NCI-H1092 treated with DMSO at 0.1 percent for 48 hours (cell line): ENCODE measurements around the gene INPP5A.
"Not testable (repeated sequence)": the region's sequence is repeated elsewhere in the genome, so short reads cannot be mapped to it uniquely, and the experiment has no call there.

ENCODE experiments used
- DNase-seq: peaks from one replicate; lab custom pipeline; 2025; lab: John Stamatoyannopoulos, UW

INPP5A gene

DNA sequence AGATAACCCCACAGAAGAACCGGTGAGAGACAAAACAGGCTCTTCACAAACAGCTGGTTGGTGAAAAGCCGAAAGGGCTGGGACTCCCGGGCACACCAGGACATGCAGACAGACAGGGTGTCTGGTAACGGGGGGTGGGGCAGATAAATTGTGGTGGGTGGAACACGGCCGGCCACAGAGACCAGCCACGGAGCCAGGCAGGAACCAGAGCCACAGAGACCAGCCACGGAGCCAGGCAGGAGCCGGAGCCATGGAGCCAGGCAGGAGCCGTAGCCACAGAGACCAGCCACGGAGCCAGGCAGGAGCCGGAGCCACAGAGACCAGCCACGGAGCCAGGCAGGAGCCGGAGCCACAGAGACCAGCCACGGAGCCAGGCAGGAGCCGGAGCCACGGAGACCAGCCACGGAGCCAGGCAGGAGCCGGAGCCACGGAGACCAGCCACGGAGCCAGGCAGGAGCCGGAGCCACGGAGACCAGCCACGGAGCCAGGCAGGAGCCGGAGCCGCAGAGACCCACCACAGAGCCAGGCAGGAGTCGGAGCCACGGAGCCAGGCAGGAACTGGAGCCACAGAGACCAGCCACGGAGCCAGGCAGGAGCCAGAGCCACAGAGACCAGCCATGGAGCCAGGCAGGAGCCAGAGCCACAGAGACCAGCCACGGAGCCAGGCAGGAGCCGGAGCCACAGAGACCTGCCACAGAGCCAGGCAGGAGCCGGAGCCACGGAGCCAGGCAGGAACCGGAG, 288.4 kb downstream of the INPP5A start:
- not testable (repeated sequence) for DNase-seq

GRCh38 chr10:132826524-132827422, 289.2 kb downstream of the INPP5A start:
- DNase-seq = no peak

DNA sequence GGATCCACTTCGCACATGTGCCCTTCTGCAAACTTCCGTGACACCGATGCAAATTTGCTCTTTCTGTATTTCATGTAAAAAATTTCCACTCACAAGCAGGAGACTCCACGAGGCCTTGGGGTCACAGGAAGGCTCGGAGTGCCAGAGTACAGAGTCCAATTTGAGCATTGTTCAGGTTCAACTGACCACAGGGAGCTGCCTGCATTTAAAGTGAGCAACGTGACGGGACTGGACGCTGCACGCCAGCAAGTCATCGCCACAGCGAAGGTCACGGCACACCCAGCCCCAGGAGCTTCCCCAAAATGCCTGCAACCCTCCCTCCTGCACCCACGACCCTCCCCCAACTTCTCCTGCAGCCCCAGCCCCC, 289.8 kb downstream of the INPP5A start:
- no peak for DNase-seq

DNA sequence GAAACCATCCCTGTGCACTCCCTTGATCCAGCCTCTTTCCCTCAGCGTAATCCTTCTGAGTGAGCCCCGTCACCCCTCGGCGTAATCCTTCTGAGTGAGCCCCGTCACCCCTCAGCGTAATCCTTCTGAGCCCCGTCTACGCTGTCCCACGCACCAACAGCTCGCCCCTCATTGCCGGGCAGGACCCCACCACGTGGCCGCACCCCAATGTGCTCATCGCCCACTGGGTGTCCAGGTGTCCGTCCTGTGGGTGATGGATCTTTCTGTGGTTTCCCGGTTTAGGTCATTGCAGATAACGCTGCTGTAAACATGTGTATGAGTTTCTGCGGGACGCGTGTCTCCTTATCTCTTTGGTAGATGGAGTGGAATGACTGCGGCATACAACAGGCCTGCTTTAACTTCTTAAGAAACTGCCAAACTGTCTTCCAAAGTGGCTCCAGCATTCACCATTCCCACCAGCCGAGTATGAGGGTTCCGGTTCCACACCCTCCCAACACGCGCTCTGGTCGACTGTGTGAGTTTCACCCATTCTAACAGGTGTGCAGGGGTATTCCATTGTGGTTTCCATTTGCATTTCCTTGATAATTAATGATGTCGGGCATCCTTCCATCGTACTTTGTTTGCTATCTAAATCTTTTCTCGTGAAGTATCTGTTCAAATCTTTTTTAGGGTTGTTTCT, 290.4 kb downstream of the INPP5A start:
- no peak for DNase-seq

DNA sequence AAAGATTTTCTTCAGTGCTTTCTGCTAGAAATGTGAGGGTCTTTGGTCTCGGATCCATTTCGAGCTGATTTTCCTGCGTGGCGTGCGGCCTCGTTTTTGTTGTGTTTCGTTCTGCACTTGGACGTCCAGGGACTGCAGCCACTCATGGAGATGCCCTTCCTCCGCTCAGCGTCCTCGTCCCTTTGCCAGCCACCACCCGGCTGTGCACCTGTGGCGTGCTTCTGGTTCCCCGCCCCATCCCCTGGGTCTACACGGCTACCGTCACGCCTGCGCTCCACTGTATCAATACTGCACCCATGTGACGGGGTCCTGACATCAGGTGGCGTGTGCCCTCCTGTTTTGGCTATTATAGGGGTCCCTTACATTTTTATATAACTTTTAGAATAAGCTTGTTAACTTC, 291.1 kb downstream of the INPP5A start:
- no peak for DNase-seq

GRCh38 chr10:132829403-132829802, 291.8 kb downstream of the INPP5A start:
- peak; percentile 6 for DNase-seq

DNA sequence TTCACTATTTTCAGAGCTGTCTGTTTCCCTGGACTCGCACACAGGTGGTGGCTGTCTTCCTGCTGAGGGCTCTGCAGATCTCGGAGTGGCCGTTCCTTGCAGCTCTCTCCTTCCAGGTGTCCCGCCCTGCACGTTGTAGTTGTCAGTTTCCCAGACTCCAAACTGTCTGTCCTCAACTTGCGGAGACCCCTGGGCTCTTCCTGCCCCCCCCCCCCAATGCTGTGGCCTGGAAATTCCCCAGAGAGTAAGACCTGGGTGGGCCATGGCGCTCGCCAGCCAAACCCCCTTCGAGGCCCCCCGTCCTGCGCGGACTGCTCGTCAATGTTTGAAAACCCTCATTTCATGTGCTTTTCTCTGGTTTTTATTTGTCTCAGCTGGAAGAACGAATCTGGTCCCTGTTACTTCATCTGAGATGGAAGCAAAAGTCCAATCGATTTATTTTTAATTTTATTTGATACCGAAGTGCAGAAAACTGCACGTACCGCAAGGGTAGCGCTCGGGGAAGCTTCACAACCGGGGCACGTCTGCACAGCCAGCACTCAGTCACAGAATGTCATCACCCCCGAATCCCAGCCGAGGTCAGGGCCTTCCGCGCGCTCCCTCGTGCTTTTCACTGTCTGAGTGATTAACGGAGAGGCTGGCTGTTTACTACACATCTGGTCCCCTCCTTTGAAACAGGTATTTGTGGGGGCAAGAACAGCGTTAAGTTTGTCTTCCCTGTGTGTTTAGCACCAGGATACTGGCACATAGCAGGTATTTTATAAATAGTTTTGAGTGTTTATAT, 294.8 kb downstream of the INPP5A start:
- DNase-seq = no peak
